Activated T-cell treated with anti-CD3 and anti-CD28 coated beads for 4 hours (primary cell): ENCODE data around the gene ZNF407.

Experiments used
- DNase-seq: peaks from one replicate; pipeline ENCODE4 v3.0.0-alpha.2; 2020

ZNF407 gene

GRCh38 chr18:75033516-75033915 is 435.8 kb downstream of the ZNF407 start:
- no peak for DNase-seq

- DNase-seq: no peak
Measured at GRCh38 chr18:75034937-75035336, 437.3 kb downstream of the ZNF407 start.

- no peak for DNase-seq
Measured at GRCh38 chr18:75035928-75036327, 438.3 kb downstream of the ZNF407 start.

GRCh38 chr18:75036917-75037688 is 439.4 kb downstream of the ZNF407 start:
- DNase-seq: no peak

- DNase-seq: no peak
Measured at GRCh38 chr18:75037689-75037955, 440.0 kb downstream of the ZNF407 start.

- DNase-seq: no peak
Measured at GRCh38 chr18:75041586-75041985, 443.9 kb downstream of the ZNF407 start.

GRCh38 chr18:75043478-75043877 is 445.8 kb downstream of the ZNF407 start:
- no peak for DNase-seq

GRCh38 chr18:75044296-75044695 is 446.6 kb downstream of the ZNF407 start:
- DNase-seq: no peak

- no peak for DNase-seq
Measured at GRCh38 chr18:75044791-75045190, 447.1 kb downstream of the ZNF407 start.

- DNase-seq: no peak
Measured at GRCh38 chr18:75045272-75045671, 447.6 kb downstream of the ZNF407 start.

GRCh38 chr18:75047240-75047961 is 449.7 kb downstream of the ZNF407 start:
- no peak for DNase-seq

GRCh38 chr18:75048776-75049454 is 451.2 kb downstream of the ZNF407 start:
- DNase-seq: no peak

- DNase-seq: no peak
Measured at GRCh38 chr18:75049455-75049789, 451.8 kb downstream of the ZNF407 start.

- no peak for DNase-seq
Measured at GRCh38 chr18:75051757-75052156, 454.1 kb downstream of the ZNF407 start.

- no peak for DNase-seq
Measured at GRCh38 chr18:75052475-75052874, 454.8 kb downstream of the ZNF407 start.

GRCh38 chr18:75053028-75053629 is 455.5 kb downstream of the ZNF407 start:
- no peak for DNase-seq

- DNase-seq: no peak
Measured at GRCh38 chr18:75054046-75054445, 456.4 kb downstream of the ZNF407 start.

GRCh38 chr18:75054611-75055010 is 456.9 kb downstream of the ZNF407 start:
- no peak for DNase-seq

- no peak for DNase-seq
Measured at GRCh38 chr18:75057169-75057960, 459.7 kb downstream of the ZNF407 start.

GRCh38 chr18:75060185-75060584 is 462.5 kb downstream of the ZNF407 start:
- DNase-seq: no peak

- DNase-seq: no peak
Measured at GRCh38 chr18:75062297-75062886, 464.7 kb downstream of the ZNF407 start.

GRCh38 chr18:75063196-75063595 is 465.5 kb downstream of the ZNF407 start:
- DNase-seq: no peak
